Parathyroid adenoma (tissue), 2 donors: ENCODE data around the gene GFER.
"Not testable (repeated sequence)": the region's sequence is repeated elsewhere in the genome, so short reads cannot be mapped to it uniquely, and the experiment has no call there.

ENCODE experiments used
- H2AFZ ChIP-seq: fragments of 300-600 bp; sonication (generic); one replicate; pipeline ENCODE4 v1.7.0; 2017; ENCODE audit warnings: antibody characterized with exemption, mild to moderate bottlenecking
- H3K27ac ChIP-seq: fragments of 300-600 bp; sonication (generic); one replicate; pipeline ENCODE4 v1.7.0; 2017
- H3K27me3 ChIP-seq: fragments of 300-600 bp; sonication (generic); one replicate; pipeline ENCODE4 v1.7.0; 2017; ENCODE audit warnings: low read length; ENCODE audit not compliant: control insufficient read depth, insufficient read depth
- H3K36me3 ChIP-seq: fragments of 300-600 bp; sonication (generic); one replicate; pipeline ENCODE4 v1.7.0; 2017; ENCODE audit warnings: low read length; ENCODE audit not compliant: control insufficient read depth, insufficient read depth
- H3K4me1 ChIP-seq: fragments of 300-600 bp; sonication (generic); one replicate; pipeline ENCODE4 v1.7.0; 2017; ENCODE audit warnings: control low read depth
- H3K4me2 ChIP-seq: fragments of 300-600 bp; sonication (generic); one replicate; pipeline ENCODE4 v1.7.0; 2017; ENCODE audit warnings: low read length
- H3K4me3 ChIP-seq: fragments of 300-600 bp; sonication (generic); one replicate; pipeline ENCODE4 v1.7.0; 2017; ENCODE audit warnings: low read depth, low read length
- H3K79me2 ChIP-seq: fragments of 300-600 bp; sonication (generic); one replicate; pipeline ENCODE4 v1.7.0; 2017; ENCODE audit warnings: control low read depth
- H3K9ac ChIP-seq: fragments of 300-600 bp; sonication (generic); one replicate; pipeline ENCODE4 v1.7.0; 2017; ENCODE audit warnings: mild to moderate bottlenecking
- H3K9me3 ChIP-seq: fragments of 300-600 bp; sonication (generic); one replicate; pipeline ENCODE4 v1.7.0; 2017; ENCODE audit warnings: low read length; ENCODE audit not compliant: control insufficient read depth
- CTCF ChIP-seq: fragments of 300-600 bp; sonication (generic); IDR thresholded peaks from one replicate; pipeline ENCODE4 v1.7.0; 2017; ENCODE audit warnings: antibody characterized with exemption, mild to moderate bottlenecking
- donor health status: primary hyperparathyroidism.

The GFER gene

GRCh38 chr16:1983544-1984346 is at the start of gene GFER:
Gene GFER (plus strand): TSS chr16:1984193. CDS start chr16:1984219, 26 bp downstream.
- peaks cover 5% of the 10 kb centered on the region for H3K4me1 ChIP-seq
- H3K27me3 ChIP-seq, result no peaks in the 10 kb centered on the region

GRCh38 chr16:1936945-1937479 is 47.0 kb upstream of the GFER start:
- Histone ChIP-seq H3K4me2 (no peak overlapping the region), H3K79me2 (no peaks in the 10 kb centered on the region), H3K9me3 (no peaks in the 10 kb centered on the region), H2AFZ (no peak overlapping the region), H3K27me3 (no peaks in the 10 kb centered on the region), H3K36me3 (no peaks in the 10 kb centered on the region), H3K4me1 (peaks cover 3% of the 10 kb centered on the region), H3K9ac (no peak overlapping the region), H3K4me3 (no peak overlapping the region), H3K27ac (no peak overlapping the region)
- TF ChIP-seq CTCF, result no peak

More at GRCh38 chr16:1983544-1984346, at the start of gene GFER:
- Histone ChIP-seq H3K27ac (peak within 1 kb of the TSS; percentile 48), H3K9me3 (no peaks in the 10 kb centered on the region), H3K36me3 (no peaks in the 10 kb centered on the region), H3K9ac (peak within 1 kb of the TSS; percentile 58), H3K4me3 (peak within 1 kb of the TSS; percentile 71), H3K79me2 (no peaks in the 10 kb centered on the region), H2AFZ (peak within 1 kb of the TSS; percentile 71), H3K4me2 (peak within 1 kb of the TSS; percentile 98)
- no peak for TF ChIP-seq CTCF

DNA sequence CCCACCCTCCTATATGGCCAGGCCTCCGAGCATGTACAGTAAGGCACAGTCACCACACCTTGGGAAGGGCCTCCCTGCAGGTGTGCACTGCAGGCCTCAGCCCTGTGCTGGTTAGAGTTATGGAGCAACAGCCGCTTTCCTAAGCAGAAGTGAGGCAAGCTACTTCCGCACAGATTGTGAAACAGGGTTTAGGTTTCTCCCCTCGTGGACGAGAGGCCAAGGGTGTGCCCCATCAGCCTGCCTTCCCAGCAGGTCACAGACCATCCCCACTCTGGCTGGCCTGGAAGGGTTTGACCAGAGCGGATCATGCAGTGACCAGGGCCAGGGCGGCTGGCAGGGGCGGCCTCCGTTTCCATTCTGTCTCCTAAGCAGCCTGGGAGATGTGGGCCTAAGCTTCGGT is 45.7 kb upstream of the GFER start:
- no peak overlapping the region for H3K4me3 ChIP-seq
- no peaks in the 10 kb centered on the region for H3K79me2 ChIP-seq
- no peak overlapping the region for H3K27ac ChIP-seq
- no peak overlapping the region for H3K4me2 ChIP-seq
- no peak overlapping the region for H3K9ac ChIP-seq
- H3K27me3 ChIP-seq, result no peaks in the 10 kb centered on the region
- no peaks in the 10 kb centered on the region for H3K36me3 ChIP-seq
- no peaks in the 10 kb centered on the region for H3K9me3 ChIP-seq
- no peak overlapping the region for H2AFZ ChIP-seq
- peaks cover 8% of the 10 kb centered on the region for H3K4me1 ChIP-seq
- no peak for TF ChIP-seq CTCF

GRCh38 chr16:1938910-1939309 is 45.1 kb upstream of the GFER start:
- no peak overlapping the region for H3K4me2 ChIP-seq
- no peaks in the 10 kb centered on the region for H3K27me3 ChIP-seq
- no peak overlapping the region for H3K9ac ChIP-seq
- no peak overlapping the region for H3K4me3 ChIP-seq
- H3K9me3 ChIP-seq, result no peaks in the 10 kb centered on the region
- H3K79me2 ChIP-seq, result no peaks in the 10 kb centered on the region
- peaks cover 8% of the 10 kb centered on the region for H3K4me1 ChIP-seq
- no peak overlapping the region for H3K27ac ChIP-seq
- no peaks in the 10 kb centered on the region for H3K36me3 ChIP-seq
- H2AFZ ChIP-seq, result no peak overlapping the region
- no peak for TF ChIP-seq CTCF

DNA sequence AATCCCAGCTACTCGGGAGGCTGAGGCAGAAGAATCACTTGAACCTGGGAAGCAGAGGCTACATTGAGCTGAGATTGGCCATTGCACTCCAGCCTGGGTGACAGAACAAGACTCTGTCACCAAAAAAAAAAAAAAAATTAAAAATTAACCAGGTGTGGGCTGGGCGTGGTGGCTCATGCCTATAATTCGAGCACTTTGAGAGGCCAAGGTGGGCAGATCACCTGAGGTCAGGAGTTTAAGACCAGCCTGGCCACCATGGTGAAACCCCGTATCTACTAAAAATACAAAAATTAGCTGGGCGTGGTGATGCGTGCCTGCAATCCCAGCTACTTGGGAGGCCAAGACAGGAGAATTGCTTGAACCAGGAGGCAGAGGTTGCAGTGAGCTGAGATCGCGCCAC is 44.2 kb upstream of the GFER start:
- not testable (repeated sequence) for H3K4me2 ChIP-seq, H3K4me3 ChIP-seq, H3K79me2 ChIP-seq, H3K27me3 ChIP-seq, H2AFZ ChIP-seq, H3K9me3 ChIP-seq, H3K36me3 ChIP-seq, H3K9ac ChIP-seq, H3K4me1 ChIP-seq, H3K27ac ChIP-seq
